ENCODE results near the gene RMI2.

The RMI2 gene

GRCh38 chr16:11345040-11345862 lies at the start of gene RMI2:
Gene RMI2 (plus strand): TSS chr16:11345459. CDS start chr16:11345472, 13 bp downstream.
- CTCF ChIA-PET: no interaction called here
- TF ChIP-seq BHLHE40 (IDR thresholded peaks at IDR 0.05; ENCODE audit: borderline replicate concordance) (no peak), SUZ12 (IDR thresholded peaks at IDR 0.05) (no peak), ELF4 (IDR thresholded peaks at IDR 0.05) (no peak), HDGF (IDR thresholded peaks at IDR 0.05; ENCODE audit: borderline replicate concordance) (no peak), ZNF384 (IDR thresholded peaks at IDR 0.05) (no peak), TARDBP (IDR thresholded peaks at IDR 0.05) (no peak), FOXA1 (IDR thresholded peaks at IDR 0.05) (no peak), L3MBTL2 (conservative IDR thresholded peaks at IDR 0.05) (peak; percentile 88), CTBP1 (IDR thresholded peaks at IDR 0.05; ENCODE audit: borderline replicate concordance) (no peak), PKNOX1 (IDR thresholded peaks at IDR 0.05) (peak; percentile 97), ARNT (IDR thresholded peaks at IDR 0.05) (peak; percentile 63; the same call in 1 of the 2 replicates), NFRKB (IDR thresholded peaks at IDR 0.05) (no peak), FOXM1 (IDR thresholded peaks at IDR 0.05; ENCODE audit: borderline replicate concordance) (no peak), LEF1 (IDR thresholded peaks at IDR 0.05; ENCODE audit: borderline replicate concordance) (no peak; the same call in 1 of the 2 replicates), SP1 (IDR thresholded peaks at IDR 0.05) (no peak), FOXK2 (IDR thresholded peaks at IDR 0.05) (no peak)
- POLR2A ChIA-PET: interaction anchor here (1.8 kb wide), 1 partner anchor 89 kb away, joined by 4 read pairs; the partner anchor contains the start of gene SOCS1
- DNase-seq (ENCODE audit: extremely low spot score): peak; percentile 99

GRCh38 chr16:11295672-11296071 lies 49.6 kb upstream of the RMI2 start:
- TF ChIP-seq SP1 (IDR thresholded peaks at IDR 0.05): no peak
- no peak for TF ChIP-seq FOXK2 (IDR thresholded peaks at IDR 0.05)
- no peak for TF ChIP-seq TARDBP (IDR thresholded peaks at IDR 0.05)
- TF ChIP-seq LEF1 (IDR thresholded peaks at IDR 0.05; ENCODE audit: borderline replicate concordance): no peak
- TF ChIP-seq FOXM1 (IDR thresholded peaks at IDR 0.05; ENCODE audit: borderline replicate concordance): no peak
- TF ChIP-seq ELF4 (IDR thresholded peaks at IDR 0.05): no peak
- no peak for TF ChIP-seq SUZ12 (IDR thresholded peaks at IDR 0.05)
- no peak for TF ChIP-seq BHLHE40 (IDR thresholded peaks at IDR 0.05; ENCODE audit: borderline replicate concordance)
- TF ChIP-seq ARNT (IDR thresholded peaks at IDR 0.05): no peak
- TF ChIP-seq L3MBTL2 (conservative IDR thresholded peaks at IDR 0.05): no peak
- ChIA-PET CTCF (no interaction called here), POLR2A (no interaction called here)
- no peak for DNase-seq (ENCODE audit: extremely low spot score)

GRCh38 chr16:11296351-11296705 lies 48.9 kb upstream of the RMI2 start:
- no peak for TF ChIP-seq ARNT (IDR thresholded peaks at IDR 0.05)
- TF ChIP-seq CTBP1 (IDR thresholded peaks at IDR 0.05; ENCODE audit: borderline replicate concordance): no peak
- no peak for TF ChIP-seq ELF4 (IDR thresholded peaks at IDR 0.05)
- no peak for TF ChIP-seq TARDBP (IDR thresholded peaks at IDR 0.05)
- no peak for TF ChIP-seq HDGF (IDR thresholded peaks at IDR 0.05; ENCODE audit: borderline replicate concordance)
- no peak for TF ChIP-seq FOXM1 (IDR thresholded peaks at IDR 0.05; ENCODE audit: borderline replicate concordance)
- no peak for TF ChIP-seq ZNF384 (IDR thresholded peaks at IDR 0.05)
- POLR2A ChIA-PET: no interaction called here

GRCh38 chr16:11296706-11297491 lies 48.4 kb upstream of the RMI2 start:
- DNase-seq (ENCODE audit: extremely low spot score): no peak
- TF ChIP-seq FOXM1 (IDR thresholded peaks at IDR 0.05; ENCODE audit: borderline replicate concordance) (no peak), ZNF384 (IDR thresholded peaks at IDR 0.05) (no peak), SUZ12 (IDR thresholded peaks at IDR 0.05) (no peak), SP1 (IDR thresholded peaks at IDR 0.05) (no peak), TARDBP (IDR thresholded peaks at IDR 0.05) (no peak), FOXK2 (IDR thresholded peaks at IDR 0.05) (no peak), ELF4 (IDR thresholded peaks at IDR 0.05) (no peak), NFRKB (IDR thresholded peaks at IDR 0.05) (no peak), FOXA1 (IDR thresholded peaks at IDR 0.05) (no peak)
- CTCF ChIA-PET: interaction anchor here (0.5 kb wide), 1 partner anchor 26 kb away, joined by 3 read pairs; no protein-coding TSS in a partner anchor
- POLR2A ChIA-PET: interaction anchor here (0.9 to 1.6 kb wide), 2 partner anchors 40 to 41 kb away, joined by 3 to 4 read pairs; partner anchors contain the start of gene SOCS1

More at GRCh38 chr16:11296351-11296705, 48.9 kb upstream of the RMI2 start:
- CTCF ChIA-PET: no interaction called here
- DNase-seq (ENCODE audit: extremely low spot score): no peak

- CTCF ChIA-PET: interaction anchor here (0.5 to 0.6 kb wide), 2 partner anchors 21 to 27 kb away, joined by 3 read pairs; no protein-coding TSS in a partner anchor
- TF ChIP-seq ZNF384 (IDR thresholded peaks at IDR 0.05) (no peak), FOXK2 (IDR thresholded peaks at IDR 0.05) (no peak), FOXM1 (IDR thresholded peaks at IDR 0.05; ENCODE audit: borderline replicate concordance) (no peak), PKNOX1 (IDR thresholded peaks at IDR 0.05) (no peak), L3MBTL2 (conservative IDR thresholded peaks at IDR 0.05) (no peak), NFRKB (IDR thresholded peaks at IDR 0.05) (no peak)
- POLR2A ChIA-PET: interaction anchor here (0.9 to 1.6 kb wide), 3 partner anchors 14 to 42 kb away, joined by 3 to 4 read pairs (median 3); partner anchors contain the start of gene SOCS1
- no peak for DNase-seq (ENCODE audit: extremely low spot score)
These were observed 47.6 kb upstream of the RMI2 start for GRCh38 chr16:11297492-11298142.

Measured in HEK293T (cell line).